ENCODE measurements around the gene NINJ2.
"Not testable (repeated sequence)": the region's sequence is repeated elsewhere in the genome, so short reads cannot be mapped to it uniquely, and the experiment has no call there.

Gene NINJ2

DNA sequence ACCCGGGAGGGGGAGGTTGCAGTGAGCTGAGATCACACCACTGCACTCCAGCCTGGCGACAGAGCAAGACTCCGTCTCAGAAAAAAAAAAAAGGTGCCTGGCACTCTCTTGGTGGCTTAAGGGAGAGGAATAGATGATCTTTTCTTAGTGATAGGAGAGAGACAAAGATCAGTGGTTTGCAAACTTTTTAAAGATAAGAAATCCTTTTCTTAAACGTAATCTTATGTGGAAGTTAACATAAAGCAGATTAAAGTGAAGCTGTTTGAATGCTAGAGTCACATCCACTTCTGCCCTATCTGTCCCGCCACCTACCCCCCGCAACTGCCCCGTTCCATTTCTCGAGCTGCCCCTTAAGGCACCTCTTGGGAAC is 6.3 kb upstream of the NINJ2 start:
- DNase-seq, result no peak

GRCh38 chr12:668090-668481 is 4.8 kb upstream of the NINJ2 start:
- DNase-seq, result no peak

DNA sequence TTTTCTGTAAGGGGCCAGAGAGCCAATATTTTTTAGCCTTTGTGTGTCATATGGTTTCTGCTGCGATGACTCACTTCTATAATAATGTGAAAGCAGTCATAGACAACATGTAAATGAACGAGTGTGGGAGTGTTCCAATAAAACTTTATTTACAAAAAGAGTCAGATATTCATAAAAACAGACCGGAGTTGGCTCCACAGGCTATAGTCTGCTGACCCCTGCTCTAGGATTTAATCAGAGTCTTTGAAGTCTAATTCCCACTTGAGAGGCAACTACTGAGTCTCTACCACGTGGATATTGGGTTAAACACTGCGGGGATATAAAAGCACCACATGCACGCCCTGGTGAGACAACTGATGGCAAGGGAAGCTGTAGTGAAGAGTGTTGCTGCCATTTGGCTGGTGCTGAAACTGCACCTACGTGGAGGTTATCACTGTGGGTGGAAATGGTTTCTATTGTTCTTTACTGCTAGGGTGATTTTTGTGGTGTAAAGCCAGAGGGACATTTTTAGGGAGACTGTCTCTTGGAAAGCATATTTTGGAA is 3.6 kb upstream of the NINJ2 start:
- DNase-seq, result no peak

GRCh38 chr12:666066-666465 is 2.8 kb upstream of the NINJ2 start:
- DNase-seq, result no peak

DNA sequence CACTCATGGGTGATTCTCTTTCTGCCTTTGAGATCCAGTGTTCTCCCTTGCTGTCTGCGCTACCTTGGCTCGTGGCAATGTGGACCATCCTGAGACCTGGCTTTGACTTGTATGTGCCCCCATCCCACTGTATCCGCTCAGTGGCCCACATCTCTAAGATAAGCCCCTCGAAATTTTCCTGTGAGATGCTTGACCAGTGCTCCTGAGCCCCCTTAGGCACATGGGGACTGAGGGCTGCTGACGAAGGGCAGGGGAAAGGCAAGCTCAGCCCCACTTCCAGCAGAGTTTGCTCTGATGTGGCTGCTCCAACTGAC is 1.5 kb upstream of the NINJ2 start:
- DNase-seq, result no peak

DNA sequence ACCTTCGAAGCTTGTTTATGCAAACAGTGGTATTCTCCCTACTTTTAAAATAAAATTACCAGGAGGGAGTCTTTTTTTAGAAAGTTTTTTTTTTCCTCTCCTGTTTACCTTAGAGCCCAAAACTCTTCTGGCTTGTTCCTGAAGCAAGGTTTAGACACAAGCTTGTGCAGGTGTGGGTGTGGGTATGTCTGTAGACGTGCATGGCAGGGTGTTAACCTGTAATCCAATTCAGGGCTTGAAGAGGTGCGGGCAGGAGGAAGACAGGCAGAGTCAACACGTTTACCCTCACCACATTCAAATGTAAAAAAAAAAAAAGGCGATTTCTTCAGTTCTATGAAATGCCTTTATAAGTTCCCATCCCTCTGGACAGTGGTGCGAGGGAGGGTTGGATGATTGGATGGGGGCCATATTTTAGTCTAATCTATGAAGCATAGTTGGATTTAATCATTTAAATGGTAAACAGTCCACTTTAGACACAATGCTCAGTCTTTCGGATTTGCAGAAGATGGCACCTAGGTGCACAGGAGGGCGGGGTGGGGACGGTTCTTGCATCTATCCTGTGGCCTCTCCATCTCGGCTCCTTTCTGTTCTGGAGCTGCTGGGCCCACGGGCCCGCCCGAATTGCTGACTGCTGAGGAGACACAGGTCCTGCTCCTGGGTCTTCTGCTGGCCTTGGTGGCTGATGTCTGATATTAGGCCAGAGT is 982 bp upstream of the NINJ2 start:
- DNase-seq, result no peak

- DNase-seq, result no peak
These were observed 516 bp downstream of the NINJ2 start for GRCh38 chr12:662566-663292.

DNA sequence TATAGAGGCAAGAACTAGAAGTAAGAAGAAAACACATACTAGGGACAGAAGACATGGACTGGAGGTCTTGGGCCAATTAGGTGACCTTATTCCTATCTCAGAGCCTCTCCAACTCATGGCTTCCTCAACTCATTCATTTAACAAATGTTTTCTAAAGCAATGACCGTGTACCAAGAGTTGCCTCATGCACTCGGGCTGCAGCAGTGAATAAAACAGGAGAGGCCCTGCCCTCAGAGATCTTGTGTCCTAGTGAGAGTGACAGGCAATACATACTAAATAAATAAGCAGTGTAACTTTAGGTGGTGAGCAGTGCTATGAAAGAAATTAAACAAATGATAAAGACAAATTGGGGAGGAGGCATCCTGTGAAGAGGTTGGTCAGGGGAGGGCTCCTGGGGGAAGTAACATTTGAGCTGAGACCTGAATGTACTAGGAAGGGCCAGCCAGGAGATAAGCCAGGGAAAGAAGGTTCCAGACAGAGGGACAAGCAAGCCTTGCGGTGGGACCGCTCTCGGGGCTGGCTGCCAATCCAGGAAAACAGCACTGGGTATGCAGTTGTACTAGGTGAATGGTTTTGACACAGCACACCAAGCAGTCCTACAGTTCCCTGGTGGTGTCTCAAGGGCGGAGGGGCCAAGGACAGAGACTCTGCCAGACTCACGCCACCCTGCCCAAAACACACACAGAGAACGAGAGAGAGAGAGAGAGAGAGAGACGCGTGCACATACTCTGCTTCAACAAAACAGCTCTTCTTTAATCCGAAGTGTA is 1.3 kb downstream of the NINJ2 start:
- no peak for DNase-seq

GRCh38 chr12:659090-659683 is 4.1 kb downstream of the NINJ2 start:
- DNase-seq, result no peak

- no peak for DNase-seq
These were observed 12.3 kb downstream of the NINJ2 start for GRCh38 chr12:650983-651382.

- DNase-seq, result no peak
These were observed 15.7 kb downstream of the NINJ2 start for GRCh38 chr12:647385-648085.

DNA sequence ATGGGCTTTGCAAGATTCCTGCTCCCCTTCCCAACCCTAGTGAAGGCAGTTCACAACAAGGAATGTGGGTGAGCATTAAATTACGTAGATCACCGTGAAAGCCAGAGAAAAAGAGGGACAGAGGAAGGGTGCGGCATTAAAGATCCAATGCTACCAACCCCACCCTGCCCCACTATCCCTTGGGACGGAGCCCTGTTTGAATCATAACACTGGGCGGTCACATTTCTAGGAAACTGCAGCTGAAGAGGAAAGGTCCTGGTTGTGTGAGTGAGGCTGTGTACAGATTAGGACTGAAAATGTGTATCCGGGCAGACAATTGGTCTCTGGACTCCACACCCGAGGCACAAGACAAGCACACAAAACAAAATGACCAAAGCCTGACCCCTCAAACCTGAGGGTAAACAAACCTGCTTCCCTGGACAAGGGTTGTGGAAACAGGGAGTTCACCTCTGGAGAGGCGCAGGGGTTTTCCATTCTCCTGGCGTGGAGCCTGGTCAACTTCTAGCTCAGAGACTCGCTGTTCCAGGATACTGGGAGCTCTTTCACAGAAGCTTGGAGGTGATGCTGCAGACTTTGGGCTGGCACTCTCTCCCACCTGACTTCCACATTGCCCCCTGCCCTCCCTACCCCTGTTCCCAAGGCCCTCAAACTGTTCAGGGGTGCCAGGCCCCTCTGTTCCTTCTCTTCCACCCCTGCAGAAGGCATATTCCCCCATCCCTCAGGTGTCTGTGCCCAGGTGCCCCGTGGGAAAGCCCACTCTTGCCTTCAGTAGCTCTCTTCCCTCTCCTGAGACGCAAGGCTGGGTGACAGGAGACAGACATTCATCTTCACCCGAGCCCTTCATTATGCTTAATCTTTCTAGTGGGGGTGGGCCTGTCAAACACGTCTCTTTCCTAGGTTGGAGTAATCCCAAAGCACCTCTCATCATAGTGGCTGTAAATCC is 16.5 kb downstream of the NINJ2 start:
- DNase-seq, result no peak

- DNase-seq, result peak; percentile 19
These were observed 17.6 kb downstream of the NINJ2 start for GRCh38 chr12:645563-646071.

- DNase-seq, result no peak
These were observed 18.3 kb downstream of the NINJ2 start for GRCh38 chr12:644818-645552.

DNA sequence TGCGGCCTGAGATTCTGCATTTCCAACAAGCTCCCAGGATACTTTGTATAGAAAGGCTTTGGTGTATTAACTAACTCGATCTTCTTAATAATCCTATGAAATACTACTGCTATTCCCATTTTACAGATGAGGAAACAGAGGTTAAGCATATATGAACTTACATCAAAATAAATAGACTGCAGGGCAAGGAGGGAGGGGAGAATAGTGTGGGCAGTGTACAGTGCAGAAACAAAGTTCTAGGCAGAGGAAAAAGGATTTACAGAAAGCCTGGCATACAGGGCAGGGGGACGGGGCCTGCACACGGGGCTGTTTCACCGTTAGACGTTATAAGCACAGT is 19.0 kb downstream of the NINJ2 start:
- DNase-seq, result no peak

DNA sequence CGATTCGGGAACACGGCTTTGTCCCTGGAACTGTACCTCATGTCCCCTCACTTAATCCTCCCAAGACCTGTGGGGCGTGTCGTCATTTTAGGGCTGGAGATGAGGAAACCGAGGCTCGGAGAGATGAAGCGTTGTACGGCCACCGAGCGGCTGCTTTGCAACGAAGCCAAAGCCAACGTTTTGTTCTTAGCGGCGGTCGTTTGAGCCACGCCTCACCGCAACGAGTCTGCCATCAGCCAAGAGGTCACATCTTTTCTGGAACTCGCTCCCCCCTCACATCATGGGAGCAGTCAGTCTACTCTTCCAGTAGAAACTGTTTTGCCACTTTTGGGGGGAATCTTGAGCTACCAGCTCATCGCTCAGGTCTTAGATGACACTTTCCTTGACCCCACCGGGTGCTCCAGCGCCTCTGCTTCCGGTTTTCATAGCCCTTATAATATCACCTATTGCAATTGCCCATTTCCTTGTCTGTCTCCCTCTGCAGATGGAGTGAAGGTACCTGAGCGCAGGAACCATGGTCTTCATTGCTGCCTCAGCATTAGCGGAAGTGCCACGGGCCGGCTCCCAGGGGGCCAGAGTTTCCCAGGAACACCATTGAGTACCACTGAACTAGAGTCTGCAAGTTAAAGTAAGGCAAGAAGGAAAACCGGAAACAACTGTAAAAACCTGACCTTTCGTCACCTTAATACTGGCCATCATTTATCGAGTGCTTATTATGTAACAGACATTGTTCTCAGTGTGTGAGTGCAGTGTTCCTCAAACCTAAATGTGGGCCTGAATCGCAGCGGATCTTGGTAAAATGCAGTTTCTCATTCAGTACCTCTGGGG is 19.6 kb downstream of the NINJ2 start:
- DNase-seq, result peak; percentile 34

GRCh38 chr12:642633-643474 is 20.4 kb downstream of the NINJ2 start:
- peak; percentile 86 for DNase-seq

DNA sequence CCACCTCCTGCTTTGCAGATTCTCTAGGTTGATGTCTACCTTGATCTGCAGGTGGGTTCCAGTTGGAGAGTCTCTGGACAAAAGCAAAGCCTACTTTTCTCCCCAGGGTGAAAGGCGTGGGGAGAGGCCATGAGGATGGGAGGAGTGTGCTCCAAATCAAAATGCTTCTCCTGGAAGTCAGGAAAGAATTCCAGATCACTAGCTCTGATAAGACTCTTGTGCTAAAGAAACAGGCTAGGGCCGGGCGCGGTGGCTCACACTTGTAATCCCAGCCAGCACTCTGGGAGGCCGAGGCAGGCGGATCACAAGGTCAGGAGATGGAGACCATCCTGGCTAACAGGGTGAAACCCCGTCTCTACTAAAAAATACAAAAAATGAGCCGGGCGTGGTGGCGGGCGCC is 21.9 kb downstream of the NINJ2 start:
- not testable (repeated sequence) for DNase-seq

DNA sequence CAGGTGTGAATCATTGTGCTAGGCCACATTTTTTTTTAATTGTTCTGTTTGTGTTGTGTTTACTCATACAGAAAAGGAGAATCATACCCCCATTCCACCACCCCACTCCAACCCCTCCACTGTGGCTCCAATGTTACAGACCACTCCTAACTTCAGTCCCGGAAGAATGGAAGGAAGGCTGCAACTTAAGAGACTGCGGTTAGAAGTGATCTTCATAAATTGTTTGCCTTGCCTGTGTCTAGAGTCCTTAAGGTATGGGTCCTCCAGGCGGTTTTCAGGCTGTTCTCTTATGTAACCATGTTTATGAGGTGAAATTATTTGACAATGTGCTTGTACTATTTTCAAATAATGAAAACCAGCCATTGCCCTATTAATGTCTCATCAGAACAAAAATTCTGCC is 22.5 kb downstream of the NINJ2 start:
- no peak for DNase-seq

Measured in CD4-positive, alpha-beta T cell treated with Interleukin-6 for 4 hours (primary cell).